Activated CD8-positive, alpha-beta memory T cell treated with anti-CD3 and anti-CD28 coated beads, Interleukin-2, amount 10 ng/mL, durations not matched to agents 7 days and 5 days (primary cell): ENCODE results near the gene FAR1. TPM values are rescaled to one million over a fixed set of nuclear protein-coding genes. Genes with fewer than 3 reads are reported as not detected.

Source experiments
- ATAC-seq: fragments of 150-1000 bp; cut with Tn5 transposase; one replicate; pipeline ENCODE4 v1.10.0; 2021; ENCODE audit warnings: moderate library complexity
- CTCF ChIA-PET: fragments of 350-600 bp; sonication (Branson Sonifier 250); formaldehyde crosslinking; loops from one replicate; lab custom pipeline; 2021; ENCODE audit warnings: antibody characterized with exemption; lab: Charles Lee
- DNase-seq: peaks from one replicate; pipeline ENCODE4 v3.0.0-alpha.2; 2020
- H3K27ac Mint-ChIP-seq: one replicate; pipeline ENCODE4 v1.8.0; 2021; ENCODE audit warnings: mild to moderate bottlenecking, mixed read lengths
- H3K27me3 Mint-ChIP-seq: one replicate; pipeline ENCODE4 v1.8.0; 2021; ENCODE audit warnings: mixed read lengths
- H3K36me3 Mint-ChIP-seq: one replicate; pipeline ENCODE4 v1.8.0; 2021; ENCODE audit warnings: mild to moderate bottlenecking, mixed read lengths
- H3K4me1 Mint-ChIP-seq: one replicate; pipeline ENCODE4 v1.8.0; 2021; ENCODE audit warnings: mixed read lengths
- H3K4me3 Mint-ChIP-seq: one replicate; pipeline ENCODE4 v1.8.0; 2021; ENCODE audit warnings: mild to moderate bottlenecking, moderate library complexity, mixed read lengths
- H3K9me3 Mint-ChIP-seq: one replicate; pipeline ENCODE4 v1.8.0; 2022; ENCODE audit warnings: low read depth, mixed read lengths
- total RNA-seq, 2 experiments: library from RNA; stranded (reverse); gene quantifications; one replicate each; pipeline ENCODE4 v1.2.3, GENCODE V29; 2021

FAR1 gene
- total RNA-seq, 2 experiments from 2014 or later = 56.9 to 57.0 TPM

- no peaks in the 10 kb centered on the region for H3K4me1 Mint-ChIP-seq
- H3K4me3 Mint-ChIP-seq = no peak overlapping the region
- H3K27ac Mint-ChIP-seq = no peak overlapping the region
- ATAC-seq = no peak
- no peak for DNase-seq
- CTCF ChIA-PET = interaction anchor here (0.6 kb wide), 1 partner anchor 256 kb away, joined by 3 read pairs; no protein-coding TSS in a partner anchor
- H3K27me3 Mint-ChIP-seq = no peaks in the 10 kb centered on the region
- peaks cover 37% of the 10 kb centered on the region for H3K36me3 Mint-ChIP-seq
- H3K9me3 Mint-ChIP-seq = no peaks in the 10 kb centered on the region
These were observed 30.6 kb downstream of the FAR1 start for GRCh38 chr11:13699041-13699440.

- H3K27me3 Mint-ChIP-seq = no peaks in the 10 kb centered on the region
- CTCF ChIA-PET = interaction anchor here (0.8 kb wide), 1 partner anchor 11 kb away, joined by 3 read pairs; no protein-coding TSS in a partner anchor
These were observed 31.4 kb downstream of the FAR1 start for GRCh38 chr11:13699870-13700269.

GRCh38 chr11:13701506-13701905, 33.0 kb downstream of the FAR1 start:
- DNase-seq = no peak
- no peak for ATAC-seq
- CTCF ChIA-PET = interaction anchor here (1.0 kb wide), 1 partner anchor 11 kb away, joined by 3 read pairs; no protein-coding TSS in a partner anchor
- Mint-ChIP-seq H3K36me3 (peaks cover 28% of the 10 kb centered on the region), H3K9me3 (no peaks in the 10 kb centered on the region), H3K4me1 (no peaks in the 10 kb centered on the region), H3K4me3 (no peak overlapping the region), H3K27me3 (no peaks in the 10 kb centered on the region), H3K27ac (no peak overlapping the region)

More at GRCh38 chr11:13699870-13700269, 31.4 kb downstream of the FAR1 start:
- no peaks in the 10 kb centered on the region for H3K4me1 Mint-ChIP-seq
- DNase-seq = no peak
- H3K27ac Mint-ChIP-seq = no peak overlapping the region
- no peaks in the 10 kb centered on the region for H3K9me3 Mint-ChIP-seq
- H3K36me3 Mint-ChIP-seq = peaks cover 34% of the 10 kb centered on the region
- ATAC-seq = no peak
- no peak overlapping the region for H3K4me3 Mint-ChIP-seq

- no peak for ATAC-seq
- no peak for DNase-seq
- Mint-ChIP-seq H3K36me3 (peaks cover 27% of the 10 kb centered on the region), H3K27ac (no peak overlapping the region), H3K27me3 (no peaks in the 10 kb centered on the region), H3K4me3 (no peak overlapping the region), H3K4me1 (no peaks in the 10 kb centered on the region), H3K9me3 (no peaks in the 10 kb centered on the region)
- CTCF ChIA-PET = interaction anchor here (1.0 kb wide), 1 partner anchor 10 kb away, joined by 3 read pairs; no protein-coding TSS in a partner anchor
These were observed 33.6 kb downstream of the FAR1 start for GRCh38 chr11:13702071-13702470.

GRCh38 chr11:13705710-13706109, 37.2 kb downstream of the FAR1 start:
- H3K27ac Mint-ChIP-seq = no peak overlapping the region
- H3K36me3 Mint-ChIP-seq = peaks cover 31% of the 10 kb centered on the region
- H3K4me1 Mint-ChIP-seq = no peaks in the 10 kb centered on the region
- H3K4me3 Mint-ChIP-seq = no peak overlapping the region
- H3K9me3 Mint-ChIP-seq = no peaks in the 10 kb centered on the region
- ATAC-seq (no peak), DNase-seq (no peak)
- H3K27me3 Mint-ChIP-seq = no peaks in the 10 kb centered on the region
- CTCF ChIA-PET = no interaction called here

GRCh38 chr11:13713982-13714381, 45.5 kb downstream of the FAR1 start:
- Mint-ChIP-seq H3K4me1 (peaks cover 9% of the 10 kb centered on the region), H3K9me3 (no peaks in the 10 kb centered on the region), H3K36me3 (peaks cover 49% of the 10 kb centered on the region), H3K27me3 (no peaks in the 10 kb centered on the region), H3K27ac (no peak overlapping the region), H3K4me3 (no peak overlapping the region)
- DNase-seq = no peak
- CTCF ChIA-PET = no interaction called here
- no peak for ATAC-seq

- no peak overlapping the region for H3K27ac Mint-ChIP-seq
- DNase-seq (no peak), ATAC-seq (no peak)
- H3K4me1 Mint-ChIP-seq = peaks cover 9% of the 10 kb centered on the region
- no peak overlapping the region for H3K4me3 Mint-ChIP-seq
- no peaks in the 10 kb centered on the region for H3K9me3 Mint-ChIP-seq
- CTCF ChIA-PET = no interaction called here
- H3K27me3 Mint-ChIP-seq = no peaks in the 10 kb centered on the region
- peaks cover 41% of the 10 kb centered on the region for H3K36me3 Mint-ChIP-seq
These were observed 48.9 kb downstream of the FAR1 start for GRCh38 chr11:13717331-13717730.

- ATAC-seq (no peak), DNase-seq (no peak)
- H3K27me3 Mint-ChIP-seq = no peaks in the 10 kb centered on the region
- H3K27ac Mint-ChIP-seq = no peak overlapping the region
- H3K4me1 Mint-ChIP-seq = peaks cover 9% of the 10 kb centered on the region
- peaks cover 44% of the 10 kb centered on the region for H3K36me3 Mint-ChIP-seq
- no peaks in the 10 kb centered on the region for H3K9me3 Mint-ChIP-seq
- CTCF ChIA-PET = no interaction called here
- H3K4me3 Mint-ChIP-seq = no peak overlapping the region
These were observed 49.9 kb downstream of the FAR1 start for GRCh38 chr11:13718394-13718793.

GRCh38 chr11:13720940-13721339, 52.5 kb downstream of the FAR1 start:
- H3K27me3 Mint-ChIP-seq = no peaks in the 10 kb centered on the region
- H3K4me3 Mint-ChIP-seq = no peak overlapping the region
- CTCF ChIA-PET = interaction anchor here (1.1 kb wide), 1 partner anchor 9 kb away, joined by 3 read pairs; no protein-coding TSS in a partner anchor
- peaks cover 38% of the 10 kb centered on the region for H3K36me3 Mint-ChIP-seq
- peaks cover 9% of the 10 kb centered on the region for H3K4me1 Mint-ChIP-seq
- DNase-seq (no peak), ATAC-seq (no peak)
- H3K27ac Mint-ChIP-seq = no peak overlapping the region
- no peaks in the 10 kb centered on the region for H3K9me3 Mint-ChIP-seq

GRCh38 chr11:13721760-13722159, 53.3 kb downstream of the FAR1 start:
- CTCF ChIA-PET = interaction anchor here (1.1 kb wide), 1 partner anchor 10 kb away, joined by 3 read pairs; no protein-coding TSS in a partner anchor
- H3K36me3 Mint-ChIP-seq = peaks cover 36% of the 10 kb centered on the region
- no peak for ATAC-seq

GRCh38 chr11:13726456-13726855, 58.0 kb downstream of the FAR1 start:
- no peaks in the 10 kb centered on the region for H3K9me3 Mint-ChIP-seq
- peaks cover 36% of the 10 kb centered on the region for H3K36me3 Mint-ChIP-seq
- CTCF ChIA-PET = no interaction called here
- H3K27me3 Mint-ChIP-seq = no peaks in the 10 kb centered on the region
- no peak overlapping the region for H3K27ac Mint-ChIP-seq
- no peaks in the 10 kb centered on the region for H3K4me1 Mint-ChIP-seq
- no peak for ATAC-seq
- DNase-seq = no peak
- no peak overlapping the region for H3K4me3 Mint-ChIP-seq

More at GRCh38 chr11:13721760-13722159, 53.3 kb downstream of the FAR1 start:
- Mint-ChIP-seq H3K27ac (no peak overlapping the region), H3K9me3 (no peaks in the 10 kb centered on the region), H3K27me3 (no peaks in the 10 kb centered on the region), H3K4me3 (no peak overlapping the region), H3K4me1 (peaks cover 9% of the 10 kb centered on the region)
- DNase-seq = no peak

- Mint-ChIP-seq H3K4me3 (no peak overlapping the region), H3K9me3 (no peaks in the 10 kb centered on the region), H3K4me1 (no peaks in the 10 kb centered on the region), H3K27me3 (no peaks in the 10 kb centered on the region), H3K27ac (no peak overlapping the region), H3K36me3 (peaks cover 30% of the 10 kb centered on the region)
- CTCF ChIA-PET = interaction anchor here (0.6 kb wide), 1 partner anchor 24 kb away, joined by 3 read pairs; no protein-coding TSS in a partner anchor
- DNase-seq (no peak), ATAC-seq (no peak)
These were observed 59.6 kb downstream of the FAR1 start for GRCh38 chr11:13728076-13728475.

GRCh38 chr11:13734530-13734929, 66.1 kb downstream of the FAR1 start:
- CTCF ChIA-PET = no interaction called here
- Mint-ChIP-seq H3K4me3 (no peak overlapping the region), H3K4me1 (no peaks in the 10 kb centered on the region), H3K27ac (no peak overlapping the region), H3K9me3 (no peaks in the 10 kb centered on the region), H3K36me3 (peaks cover 2% of the 10 kb centered on the region), H3K27me3 (peaks cover 2% of the 10 kb centered on the region)
- DNase-seq (no peak), ATAC-seq (no peak)

- Mint-ChIP-seq H3K27me3 (peaks cover 19% of the 10 kb centered on the region), H3K9me3 (no peaks in the 10 kb centered on the region), H3K4me3 (no peak overlapping the region), H3K4me1 (no peaks in the 10 kb centered on the region), H3K36me3 (no peaks in the 10 kb centered on the region), H3K27ac (no peak overlapping the region)
- ATAC-seq = no peak
- CTCF ChIA-PET = no interaction called here
- DNase-seq = no peak
These were observed 76.7 kb downstream of the FAR1 start for GRCh38 chr11:13745165-13745564.
